Retinal pigment epithelial cell (primary cell): ENCODE results near the gene CHST12.

Experiments
- DNase-seq: peaks from one replicate; pipeline ENCODE4 v3.0.0-alpha.2; 2010; ENCODE audit warnings: low read depth
- H3K4me3 ChIP-seq: 2 replicates; pipeline ENCODE4 v1.5.1; 2011; ENCODE audit warnings: mild to moderate bottlenecking, low read length, control low read depth, moderate library complexity
- TF ChIP-seq, protein P1 (sequence below): conservative IDR thresholded peaks from 2 replicates; pipeline ENCODE4 v1.5.1; 2011; ENCODE audit warnings: low read depth, low read length, control low read depth, inconsistent platforms

CHST12 gene

DNA sequence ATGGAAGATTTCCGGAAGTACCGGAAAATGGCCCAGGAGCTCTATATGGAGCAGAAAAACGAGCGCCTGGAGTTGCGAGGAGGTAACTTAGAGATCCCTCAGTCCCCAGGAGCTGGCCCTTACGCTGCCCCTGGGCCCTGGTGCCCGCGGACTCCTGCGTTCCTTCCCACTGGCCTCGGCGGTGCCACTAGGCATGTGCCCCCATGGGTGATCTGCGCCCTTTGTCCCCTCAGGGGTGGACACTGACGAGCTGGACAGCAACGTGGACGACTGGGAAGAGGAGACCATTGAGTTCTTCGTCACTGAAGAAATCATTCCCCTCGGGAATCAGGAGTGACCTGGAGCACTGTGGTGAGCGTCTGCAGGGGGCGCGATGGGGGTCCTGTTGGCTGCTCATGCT lies 24.2 kb upstream of the CHST12 start:
- TF ChIP-seq, protein P1, sequence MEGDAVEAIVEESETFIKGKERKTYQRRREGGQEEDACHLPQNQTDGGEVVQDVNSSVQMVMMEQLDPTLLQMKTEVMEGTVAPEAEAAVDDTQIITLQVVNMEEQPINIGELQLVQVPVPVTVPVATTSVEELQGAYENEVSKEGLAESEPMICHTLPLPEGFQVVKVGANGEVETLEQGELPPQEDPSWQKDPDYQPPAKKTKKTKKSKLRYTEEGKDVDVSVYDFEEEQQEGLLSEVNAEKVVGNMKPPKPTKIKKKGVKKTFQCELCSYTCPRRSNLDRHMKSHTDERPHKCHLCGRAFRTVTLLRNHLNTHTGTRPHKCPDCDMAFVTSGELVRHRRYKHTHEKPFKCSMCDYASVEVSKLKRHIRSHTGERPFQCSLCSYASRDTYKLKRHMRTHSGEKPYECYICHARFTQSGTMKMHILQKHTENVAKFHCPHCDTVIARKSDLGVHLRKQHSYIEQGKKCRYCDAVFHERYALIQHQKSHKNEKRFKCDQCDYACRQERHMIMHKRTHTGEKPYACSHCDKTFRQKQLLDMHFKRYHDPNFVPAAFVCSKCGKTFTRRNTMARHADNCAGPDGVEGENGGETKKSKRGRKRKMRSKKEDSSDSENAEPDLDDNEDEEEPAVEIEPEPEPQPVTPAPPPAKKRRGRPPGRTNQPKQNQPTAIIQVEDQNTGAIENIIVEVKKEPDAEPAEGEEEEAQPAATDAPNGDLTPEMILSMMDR, result no peak
- H3K4me3 ChIP-seq, result no peak overlapping the region
- no peak for DNase-seq

- H3K4me3 ChIP-seq, result no peak overlapping the region
- no peak for DNase-seq
- TF ChIP-seq, protein P1, result no peak
Measured at GRCh38 chr7:2379821-2380450, 23.5 kb upstream of the CHST12 start.

- TF ChIP-seq, protein P1, result no peak
- no peak overlapping the region for H3K4me3 ChIP-seq
- no peak for DNase-seq
Measured at GRCh38 chr7:2380461-2380860, 22.9 kb upstream of the CHST12 start.

DNA sequence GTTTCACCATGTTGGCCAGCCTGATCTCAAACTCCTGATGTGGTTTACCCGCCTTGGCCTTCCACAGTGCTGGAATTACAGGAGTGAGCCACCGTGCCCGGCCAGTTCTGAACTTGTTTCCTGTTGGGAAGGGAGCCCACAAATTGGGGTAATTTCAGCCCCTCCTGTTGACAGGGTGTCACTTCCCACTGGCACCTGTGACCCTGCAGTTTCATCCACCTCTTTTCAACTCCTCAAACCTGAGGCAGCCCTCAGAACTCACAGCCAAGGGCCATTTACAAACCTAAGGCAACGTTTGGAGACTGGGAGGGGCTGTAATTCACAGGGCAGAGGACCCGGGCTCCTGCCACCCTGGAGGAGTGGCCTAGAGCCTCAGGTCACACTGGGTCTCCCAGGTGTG lies 22.2 kb upstream of the CHST12 start:
- no peak overlapping the region for H3K4me3 ChIP-seq
- DNase-seq, result no peak
- TF ChIP-seq, protein P1, result no peak

DNA sequence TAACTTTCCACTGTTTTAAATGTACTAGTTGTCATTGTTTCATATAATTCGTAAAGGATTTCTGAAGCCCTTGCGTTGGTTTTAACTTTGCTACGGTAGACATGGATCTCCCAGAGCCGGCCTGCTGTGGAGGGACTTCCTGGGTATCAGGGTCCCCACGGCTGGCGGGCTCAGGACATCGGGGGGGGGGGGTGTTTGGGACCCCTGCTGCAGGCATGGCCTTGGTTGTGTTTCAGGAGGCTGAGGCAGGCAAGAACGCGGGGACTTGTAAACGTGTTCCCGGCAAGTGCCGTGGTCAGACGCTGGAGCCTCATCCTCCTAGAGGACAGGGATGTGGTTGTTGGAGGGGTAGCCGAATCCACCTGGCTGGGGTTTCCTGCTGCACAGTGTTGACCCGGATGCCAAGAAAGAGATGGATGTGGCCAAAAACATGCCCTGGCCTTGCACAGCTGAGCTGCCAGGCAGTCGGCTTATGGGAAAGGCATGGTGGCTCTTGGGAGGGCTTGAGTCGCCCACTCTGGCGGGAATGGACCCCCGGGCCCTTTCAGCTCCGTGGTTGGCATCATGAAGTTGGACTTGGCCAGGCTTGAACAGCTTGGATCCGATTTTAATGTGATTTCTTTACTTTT lies 21.4 kb upstream of the CHST12 start:
- TF ChIP-seq, protein P1, result no peak
- no peak overlapping the region for H3K4me3 ChIP-seq
- no peak for DNase-seq

- TF ChIP-seq, protein P1, result no peak
- no peak overlapping the region for H3K4me3 ChIP-seq
- DNase-seq, result no peak
Measured at GRCh38 chr7:2383543-2384274, 19.7 kb upstream of the CHST12 start.
